ENCODE measurements around the gene IGSF23. TPM values are rescaled to one million over a fixed set of nuclear protein-coding genes. Genes with fewer than 3 reads are reported as not detected.
"Not testable (repeated sequence)": the region's sequence is repeated elsewhere in the genome, so short reads cannot be mapped to it uniquely, and the experiment has no call there.

IGSF23 gene
- total and polyA plus RNA-seq, 9 donors: 0.57 TPM; not detected in 8

DNA sequence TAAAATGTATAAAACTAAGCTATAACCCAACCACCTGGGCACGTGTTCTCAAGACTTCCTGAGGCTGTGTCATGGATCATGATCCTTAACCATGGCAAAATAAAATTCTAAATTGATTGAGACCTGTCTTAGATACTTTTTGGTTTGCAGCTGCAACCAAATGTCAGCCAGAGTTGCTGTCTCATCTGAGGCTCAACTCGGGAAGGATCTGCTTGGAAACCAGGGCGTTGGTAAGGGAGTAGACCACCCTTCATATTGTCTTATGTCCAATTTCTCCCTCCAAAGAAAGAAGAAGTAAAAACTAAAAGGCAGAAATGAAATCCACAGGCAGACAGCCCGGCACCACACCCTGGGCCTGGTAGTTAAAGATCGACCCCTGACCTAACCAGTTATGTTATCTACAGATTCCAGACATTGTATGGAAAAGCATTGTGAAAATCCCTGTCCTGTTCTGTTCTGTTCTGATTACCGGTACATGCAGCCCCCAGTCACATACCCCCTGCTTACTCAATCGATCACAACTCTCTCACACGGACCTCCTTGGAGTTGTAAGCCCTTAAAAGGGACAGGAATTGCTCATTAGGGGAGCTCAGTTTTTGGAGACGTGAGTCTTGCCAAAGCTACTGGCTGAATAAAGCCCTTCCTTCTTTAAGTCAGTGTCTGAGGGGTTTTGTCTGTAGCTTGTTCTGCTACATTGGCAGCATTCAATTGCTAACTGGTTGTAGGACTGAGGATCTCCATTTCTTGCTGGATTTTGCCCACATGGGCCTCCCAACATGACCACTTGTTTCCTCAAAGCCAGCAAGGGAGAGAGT, 22.9 kb upstream of the IGSF23 start:
- TF ChIP-seq POLR2A (IDR thresholded peaks at IDR 0.05) (no peak), EP300 (IDR thresholded peaks at IDR 0.05) (no peak)
- TF ChIP-seq, protein P1, sequence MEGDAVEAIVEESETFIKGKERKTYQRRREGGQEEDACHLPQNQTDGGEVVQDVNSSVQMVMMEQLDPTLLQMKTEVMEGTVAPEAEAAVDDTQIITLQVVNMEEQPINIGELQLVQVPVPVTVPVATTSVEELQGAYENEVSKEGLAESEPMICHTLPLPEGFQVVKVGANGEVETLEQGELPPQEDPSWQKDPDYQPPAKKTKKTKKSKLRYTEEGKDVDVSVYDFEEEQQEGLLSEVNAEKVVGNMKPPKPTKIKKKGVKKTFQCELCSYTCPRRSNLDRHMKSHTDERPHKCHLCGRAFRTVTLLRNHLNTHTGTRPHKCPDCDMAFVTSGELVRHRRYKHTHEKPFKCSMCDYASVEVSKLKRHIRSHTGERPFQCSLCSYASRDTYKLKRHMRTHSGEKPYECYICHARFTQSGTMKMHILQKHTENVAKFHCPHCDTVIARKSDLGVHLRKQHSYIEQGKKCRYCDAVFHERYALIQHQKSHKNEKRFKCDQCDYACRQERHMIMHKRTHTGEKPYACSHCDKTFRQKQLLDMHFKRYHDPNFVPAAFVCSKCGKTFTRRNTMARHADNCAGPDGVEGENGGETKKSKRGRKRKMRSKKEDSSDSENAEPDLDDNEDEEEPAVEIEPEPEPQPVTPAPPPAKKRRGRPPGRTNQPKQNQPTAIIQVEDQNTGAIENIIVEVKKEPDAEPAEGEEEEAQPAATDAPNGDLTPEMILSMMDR (IDR thresholded peaks at IDR 0.05): no peak
- no peaks in the 10 kb centered on the region for H3K9me3 ChIP-seq
- no peak overlapping the region for H3K4me3 ChIP-seq
- H3K27ac ChIP-seq: no peak overlapping the region
- no peak for DNase-seq
- H3K4me1 ChIP-seq (ENCODE audit: insufficient read depth): no peaks in the 10 kb centered on the region
- intact Hi-C loops (cut with DNase I): no loop called here
- 70 to 82% (median 71%) methylated on average over 9 of the region's 9 CpGs for WGBS, 3 donors
- no peaks in the 10 kb centered on the region for H3K36me3 ChIP-seq
- H3K27me3 ChIP-seq: no peaks in the 10 kb centered on the region

DNA sequence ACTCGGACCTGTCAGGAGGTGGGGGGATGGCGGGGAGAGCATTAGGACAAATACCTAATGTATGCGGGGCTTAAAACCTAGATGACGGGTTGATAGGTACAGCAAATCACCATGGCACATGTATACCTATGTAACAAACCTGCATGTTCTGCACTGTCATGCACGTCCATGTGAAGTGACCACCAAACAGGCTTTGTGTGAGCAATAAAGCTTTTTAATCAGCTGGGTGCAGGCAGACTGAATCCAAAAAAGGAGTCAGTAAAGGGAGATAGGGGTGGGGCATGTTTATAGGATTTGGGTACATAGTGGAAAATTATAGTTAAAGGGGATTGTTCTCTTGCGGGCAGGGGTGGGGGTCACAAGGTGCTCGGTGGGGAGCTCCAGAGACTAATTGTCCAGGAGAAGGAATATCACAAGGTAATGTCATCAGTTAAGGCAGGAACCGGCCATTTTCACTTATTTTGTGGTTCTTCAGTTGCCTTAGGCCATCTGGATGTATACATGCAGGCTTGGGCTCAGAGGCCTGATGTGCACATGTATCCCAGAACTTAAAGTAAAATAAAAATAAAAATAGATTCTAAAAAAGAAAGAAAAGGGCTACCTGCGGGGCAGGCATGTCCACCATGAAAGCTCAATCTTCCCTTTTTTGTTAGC, 21.9 kb upstream of the IGSF23 start:
- H3K4me3 ChIP-seq; H3K27me3 ChIP-seq; H3K36me3 ChIP-seq; DNase-seq; H3K4me1 ChIP-seq (ENCODE audit: insufficient read depth); H3K27ac ChIP-seq; H3K9me3 ChIP-seq; intact Hi-C loops (cut with DNase I): not testable (repeated sequence)
- WGBS, 3 donors: 82 to 84% (median 84%) methylated on average over 9 of the region's 9 CpGs

DNA sequence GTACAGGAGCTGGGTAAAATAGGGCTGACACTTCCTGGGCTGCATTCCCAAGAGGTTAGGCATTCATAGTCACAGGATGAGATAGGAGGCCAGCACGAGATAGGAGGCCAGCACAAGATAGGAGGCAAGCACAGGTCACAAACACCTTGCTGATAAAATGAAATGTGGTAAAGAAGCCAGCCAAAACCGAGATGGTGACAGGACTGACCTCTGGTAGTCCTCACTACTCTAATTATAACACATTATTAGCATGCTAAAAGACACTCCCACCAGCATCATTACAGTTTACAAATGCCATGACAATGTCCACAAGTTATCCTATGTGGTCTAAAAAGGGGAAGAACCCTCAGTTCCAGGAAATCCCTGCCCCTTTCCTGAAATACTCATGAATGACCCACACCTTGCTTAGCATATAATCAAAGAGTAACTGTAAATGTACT, 20.9 kb upstream of the IGSF23 start:
- Histone ChIP-seq H3K36me3 (no peaks in the 10 kb centered on the region), H3K9me3 (no peaks in the 10 kb centered on the region), H3K4me3 (no peak overlapping the region), H3K27me3 (no peaks in the 10 kb centered on the region), H3K4me1 (ENCODE audit: insufficient read depth) (no peaks in the 10 kb centered on the region), H3K27ac (no peak overlapping the region)
- WGBS, 3 donors: 11 to 37% (median 23%) methylated on average over 2 of the region's 2 CpGs
- DNase-seq: no peak
- intact Hi-C loops (cut with DNase I): no loop called here
- TF ChIP-seq, protein P1 (IDR thresholded peaks at IDR 0.05): no peak
- TF ChIP-seq EP300 (IDR thresholded peaks at IDR 0.05) (no peak), POLR2A (IDR thresholded peaks at IDR 0.05) (no peak)

DNA sequence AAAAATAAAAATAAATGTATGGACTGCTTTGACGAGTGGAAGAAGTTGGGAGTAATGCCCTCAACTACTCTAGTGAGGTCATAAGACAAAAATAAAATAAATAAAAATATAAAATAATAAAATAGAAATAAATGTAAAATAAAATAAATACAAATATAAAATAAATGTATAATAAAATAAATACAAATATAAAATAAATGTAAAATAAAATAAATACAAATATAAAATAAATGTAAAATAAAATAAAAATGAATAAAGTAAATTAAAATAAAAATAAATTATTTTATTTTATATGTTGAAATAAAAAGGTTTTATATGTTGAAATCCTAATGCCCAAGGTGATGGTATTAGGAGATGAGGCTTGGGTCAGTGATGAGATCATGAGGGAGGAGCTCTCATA, 20.1 kb upstream of the IGSF23 start:
- 73 to 80% (median 74%) methylated on average over 1 of the region's 1 CpG for WGBS, 3 donors
- H3K4me3 ChIP-seq: no peak overlapping the region
- H3K9me3 ChIP-seq: no peaks in the 10 kb centered on the region
- no peak for DNase-seq
- no peaks in the 10 kb centered on the region for H3K36me3 ChIP-seq
- TF ChIP-seq, protein P1 (IDR thresholded peaks at IDR 0.05): no peak
- no peak for TF ChIP-seq EP300 (IDR thresholded peaks at IDR 0.05)
- TF ChIP-seq POLR2A (IDR thresholded peaks at IDR 0.05): no peak
- intact Hi-C loops (cut with DNase I): no loop called here
- H3K4me1 ChIP-seq (ENCODE audit: insufficient read depth): no peaks in the 10 kb centered on the region
- H3K27me3 ChIP-seq: no peaks in the 10 kb centered on the region
- no peak overlapping the region for H3K27ac ChIP-seq

DNA sequence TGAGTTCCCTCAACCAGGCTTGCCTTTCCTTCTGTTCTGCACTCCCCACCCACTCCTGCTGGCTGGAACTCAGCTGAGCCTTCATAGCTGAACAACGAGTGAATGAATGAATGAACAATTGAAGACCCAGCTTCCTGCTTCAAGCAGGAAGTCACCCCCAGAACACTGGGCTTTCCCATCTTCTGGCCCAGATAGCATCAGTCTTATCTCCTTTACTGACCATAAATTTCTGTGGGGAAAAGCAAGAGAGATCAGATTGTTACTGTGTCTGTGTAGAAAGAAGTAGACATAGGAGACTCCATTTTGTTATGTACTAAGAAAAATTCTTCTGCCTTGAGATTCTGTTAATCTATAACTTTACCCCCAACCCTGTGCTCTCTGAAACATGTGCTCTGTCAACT, 19.5 kb upstream of the IGSF23 start:
- H3K4me1 ChIP-seq (ENCODE audit: insufficient read depth); H3K4me3 ChIP-seq; DNase-seq; H3K9me3 ChIP-seq; H3K27me3 ChIP-seq; H3K27ac ChIP-seq; H3K36me3 ChIP-seq; intact Hi-C loops (cut with DNase I): not testable (repeated sequence)
- 27 to 32% (median 28%) methylated on average over 1 of the region's 1 CpG for WGBS, 3 donors

Measured in ovary (tissue), 9 donors.